KMS-11 (cell line): ENCODE measurements around the gene PIWIL4.

ENCODE experiments used
- H2AFZ ChIP-seq: fragments of 200-600 bp; sonication (generic); 2 replicates; pipeline ENCODE4 v1.6.1; 2016; ENCODE audit warnings: antibody characterized with exemption, mixed run types, low read depth
- H3K27ac ChIP-seq: fragments of 200-600 bp; sonication (generic); 2 replicates; pipeline ENCODE4 v1.6.1; 2016; ENCODE audit warnings: mild to moderate bottlenecking, mixed run types
- H3K27me3 ChIP-seq: fragments of 200-600 bp; sonication (generic); 2 replicates; pipeline ENCODE4 v1.6.1; 2017; ENCODE audit warnings: mild to moderate bottlenecking, low read depth, mixed run types, moderate library complexity; ENCODE audit not compliant: insufficient read depth
- H3K36me3 ChIP-seq: fragments of 200-600 bp; sonication (generic); 2 replicates; pipeline ENCODE4 v1.6.1; 2017; ENCODE audit warnings: mild to moderate bottlenecking, mixed run types; ENCODE audit not compliant: insufficient read depth
- H3K4me1 ChIP-seq: fragments of 200-600 bp; sonication (generic); 2 replicates; pipeline ENCODE4 v1.6.1; 2016; ENCODE audit warnings: mild to moderate bottlenecking, low read depth, mixed run types; ENCODE audit not compliant: poor library complexity, severe bottlenecking
- H3K4me2 ChIP-seq: fragments of 200-600 bp; sonication (generic); 2 replicates; pipeline ENCODE4 v1.7.0; 2016; ENCODE audit warnings: mild to moderate bottlenecking, mixed run types
- H3K4me3 ChIP-seq: fragments of 200-600 bp; sonication (generic); IDR thresholded peaks from 2 replicates; pipeline ENCODE4 v1.6.1; 2017; ENCODE audit warnings: low read depth, low read length, mixed read lengths; ENCODE audit not compliant: insufficient read depth
- H3K79me2 ChIP-seq: fragments of 200-600 bp; sonication (generic); 2 replicates; pipeline ENCODE4 v1.6.1; 2016; ENCODE audit warnings: low read depth, mixed run types; ENCODE audit not compliant: insufficient read depth
- H3K9ac ChIP-seq: fragments of 200-600 bp; sonication (generic); 2 replicates; pipeline ENCODE4 v1.6.1; 2016; ENCODE audit warnings: mild to moderate bottlenecking, mixed run types
- H4K20me1 ChIP-seq: fragments of 200-600 bp; sonication (generic); 2 replicates; pipeline ENCODE4 v1.6.1; 2016; ENCODE audit warnings: mild to moderate bottlenecking, mixed run types; ENCODE audit not compliant: insufficient read depth
- CTCF ChIP-seq: fragments of 200-600 bp; sonication (generic); conservative IDR thresholded peaks from 2 replicates; pipeline ENCODE4 v1.6.1; 2017; ENCODE audit warnings: low read depth, mild to moderate bottlenecking, antibody characterized with exemption, low read length, moderate library complexity, mixed read lengths

The PIWIL4 gene

GRCh38 chr11:94602430-94603372 lies 35.5 kb downstream of the PIWIL4 start:
- Histone ChIP-seq H3K4me2 (no peak overlapping the region), H3K4me3 (no peak overlapping the region), H2AFZ (no peak overlapping the region), H3K27ac (no peak overlapping the region), H3K79me2 (no peaks in the 10 kb centered on the region), H3K27me3 (no peaks in the 10 kb centered on the region), H4K20me1 (no peaks in the 10 kb centered on the region), H3K4me1 (no peaks in the 10 kb centered on the region), H3K9ac (no peak overlapping the region), H3K36me3 (no peaks in the 10 kb centered on the region)
- TF ChIP-seq CTCF, result no peak

- no peaks in the 10 kb centered on the region for H3K27me3 ChIP-seq
- no peaks in the 10 kb centered on the region for H3K4me1 ChIP-seq
- H4K20me1 ChIP-seq, result no peaks in the 10 kb centered on the region
- no peak overlapping the region for H3K4me2 ChIP-seq
- no peak overlapping the region for H2AFZ ChIP-seq
- H3K4me3 ChIP-seq, result no peak overlapping the region
- no peaks in the 10 kb centered on the region for H3K79me2 ChIP-seq
- no peak for TF ChIP-seq CTCF
- no peak overlapping the region for H3K27ac ChIP-seq
- no peaks in the 10 kb centered on the region for H3K36me3 ChIP-seq
- H3K9ac ChIP-seq, result no peak overlapping the region
Measured at GRCh38 chr11:94603587-94603986, 36.4 kb downstream of the PIWIL4 start.

GRCh38 chr11:94604482-94604881 lies 37.3 kb downstream of the PIWIL4 start:
- Histone ChIP-seq H3K9ac (no peak overlapping the region), H2AFZ (no peak overlapping the region), H3K27ac (no peak overlapping the region), H3K4me2 (no peak overlapping the region), H3K4me1 (no peaks in the 10 kb centered on the region), H4K20me1 (no peaks in the 10 kb centered on the region), H3K27me3 (no peaks in the 10 kb centered on the region), H3K79me2 (no peaks in the 10 kb centered on the region), H3K36me3 (no peaks in the 10 kb centered on the region), H3K4me3 (no peak overlapping the region)
- TF ChIP-seq CTCF, result no peak

GRCh38 chr11:94613120-94613519 lies 46.0 kb downstream of the PIWIL4 start:
- H3K27ac ChIP-seq, result no peak overlapping the region
- H3K4me2 ChIP-seq, result no peak overlapping the region
- no peaks in the 10 kb centered on the region for H3K79me2 ChIP-seq
- H3K4me1 ChIP-seq, result no peaks in the 10 kb centered on the region
- H4K20me1 ChIP-seq, result no peaks in the 10 kb centered on the region
- no peaks in the 10 kb centered on the region for H3K27me3 ChIP-seq
- TF ChIP-seq CTCF, result no peak
- no peak overlapping the region for H3K9ac ChIP-seq
- no peak overlapping the region for H2AFZ ChIP-seq
- no peaks in the 10 kb centered on the region; the same call in 1 of the 2 replicates for H3K36me3 ChIP-seq
- no peak overlapping the region for H3K4me3 ChIP-seq
